ENCODE measurements around the gene MGAT5B.

Gene MGAT5B

DNA sequence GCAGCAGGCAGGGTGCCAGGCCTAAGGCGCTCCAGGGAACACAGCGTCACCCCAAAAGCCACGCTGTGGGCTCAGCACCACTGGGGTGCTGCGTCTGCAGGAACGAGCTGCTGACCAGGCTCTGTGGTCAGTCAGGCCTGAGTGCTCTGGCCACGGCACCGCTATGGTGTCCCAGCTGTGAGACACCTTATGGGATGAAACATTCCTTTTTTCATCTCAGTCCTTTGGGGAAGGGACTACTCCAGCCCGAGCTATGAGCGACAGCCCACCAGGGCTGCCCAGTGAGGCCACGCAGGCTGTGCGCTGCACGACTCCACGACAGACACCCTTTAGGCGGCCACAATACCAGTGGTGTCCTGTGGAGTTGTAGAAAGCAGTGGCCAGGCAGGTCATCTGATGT lies 11.1 kb downstream of the MGAT5B start:
- H3K27me3 ChIP-seq (ENCODE audit: control insufficient read depth in 1 of 2, insufficient read depth in 2 of 2, low read length in 2 of 2), result peaks cover 5 to 8% of the 10 kb centered on the region in 2 donors
- H3K9ac ChIP-seq (ENCODE audit: low read length in 2 of 2), result no peak overlapping the region

GRCh38 chr17:76879691-76880090 lies 11.5 kb downstream of the MGAT5B start:
- Histone ChIP-seq H3K27me3 (ENCODE audit: control insufficient read depth in 1 of 2, insufficient read depth in 2 of 2, low read length in 2 of 2) (peaks cover 4 to 8% of the 10 kb centered on the region in 2 donors), H3K4me1 (ENCODE audit: control insufficient read depth, insufficient read depth, low read length) (no peaks in the 10 kb centered on the region), H3K36me3 (ENCODE audit: control insufficient read depth in 2 of 2, insufficient read depth in 2 of 2, low read length in 2 of 2) (no peaks in the 10 kb centered on the region), H3K9ac (ENCODE audit: low read length in 2 of 2) (no peak overlapping the region), H3K4me3 (ENCODE audit: low read length in 2 of 2) (no peak overlapping the region), H3K27ac (ENCODE audit: low read length) (no peak overlapping the region), H3K9me3 (ENCODE audit: control insufficient read depth in 2 of 2, low read length in 2 of 2) (no peaks in the 10 kb centered on the region)

More for the DNA sequence above, 11.1 kb downstream of the MGAT5B start:
- H3K4me3 ChIP-seq (ENCODE audit: low read length in 2 of 2), result no peak overlapping the region
- no peaks in the 10 kb centered on the region for H3K4me1 ChIP-seq (ENCODE audit: control insufficient read depth, insufficient read depth, low read length)
- H3K36me3 ChIP-seq (ENCODE audit: control insufficient read depth in 2 of 2, insufficient read depth in 2 of 2, low read length in 2 of 2), result no peaks in the 10 kb centered on the region
- H3K27ac ChIP-seq (ENCODE audit: low read length), result no peak overlapping the region
- no peaks in the 10 kb centered on the region for H3K9me3 ChIP-seq (ENCODE audit: control insufficient read depth in 2 of 2, low read length in 2 of 2)

DNA sequence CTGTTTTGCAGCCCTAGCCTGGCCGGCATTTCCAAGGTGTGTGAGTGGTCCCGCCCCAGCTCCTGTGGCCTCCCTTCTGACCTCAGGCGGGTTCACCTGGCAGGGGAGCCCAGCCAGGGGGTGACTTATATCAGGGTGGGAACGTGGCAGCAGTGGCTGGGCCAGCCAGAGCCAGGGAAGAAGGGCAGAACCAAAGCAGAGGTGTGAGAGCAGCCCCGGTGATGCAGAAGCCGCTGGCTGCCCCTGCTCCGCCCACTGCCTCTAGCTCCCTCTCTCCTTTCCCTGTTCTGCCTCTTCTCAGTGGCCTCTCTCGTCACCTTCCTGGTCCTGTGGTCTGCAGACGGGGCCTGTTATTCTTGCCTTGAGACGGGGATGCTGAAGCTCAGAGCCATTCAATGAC lies 12.1 kb downstream of the MGAT5B start:
- H3K36me3 ChIP-seq (ENCODE audit: control insufficient read depth in 2 of 2, insufficient read depth in 2 of 2, low read length in 2 of 2), result no peaks in the 10 kb centered on the region
- no peak overlapping the region for H3K27ac ChIP-seq (ENCODE audit: low read length)
- H3K4me3 ChIP-seq (ENCODE audit: low read length in 2 of 2), result no peak overlapping the region
- no peak overlapping the region for H3K9ac ChIP-seq (ENCODE audit: low read length in 2 of 2)
- H3K4me1 ChIP-seq (ENCODE audit: control insufficient read depth, insufficient read depth, low read length), result no peaks in the 10 kb centered on the region
- no peaks in the 10 kb centered on the region for H3K9me3 ChIP-seq (ENCODE audit: control insufficient read depth in 2 of 2, low read length in 2 of 2)
- peaks cover 4 to 8% of the 10 kb centered on the region in 2 donors for H3K27me3 ChIP-seq (ENCODE audit: control insufficient read depth in 1 of 2, insufficient read depth in 2 of 2, low read length in 2 of 2)

- Histone ChIP-seq H3K27ac (ENCODE audit: low read length) (no peak overlapping the region), H3K9me3 (ENCODE audit: control insufficient read depth in 2 of 2, low read length in 2 of 2) (no peaks in the 10 kb centered on the region), H3K27me3 (ENCODE audit: control insufficient read depth in 1 of 2, insufficient read depth in 2 of 2, low read length in 2 of 2) (peaks cover 4 to 8% of the 10 kb centered on the region in 2 donors), H3K4me3 (ENCODE audit: low read length in 2 of 2) (no peak overlapping the region), H3K4me1 (ENCODE audit: control insufficient read depth, insufficient read depth, low read length) (no peaks in the 10 kb centered on the region), H3K9ac (ENCODE audit: low read length in 2 of 2) (no peak overlapping the region), H3K36me3 (ENCODE audit: control insufficient read depth in 2 of 2, insufficient read depth in 2 of 2, low read length in 2 of 2) (no peaks in the 10 kb centered on the region)
These were observed 12.8 kb downstream of the MGAT5B start for GRCh38 chr17:76880971-76881370.

DNA sequence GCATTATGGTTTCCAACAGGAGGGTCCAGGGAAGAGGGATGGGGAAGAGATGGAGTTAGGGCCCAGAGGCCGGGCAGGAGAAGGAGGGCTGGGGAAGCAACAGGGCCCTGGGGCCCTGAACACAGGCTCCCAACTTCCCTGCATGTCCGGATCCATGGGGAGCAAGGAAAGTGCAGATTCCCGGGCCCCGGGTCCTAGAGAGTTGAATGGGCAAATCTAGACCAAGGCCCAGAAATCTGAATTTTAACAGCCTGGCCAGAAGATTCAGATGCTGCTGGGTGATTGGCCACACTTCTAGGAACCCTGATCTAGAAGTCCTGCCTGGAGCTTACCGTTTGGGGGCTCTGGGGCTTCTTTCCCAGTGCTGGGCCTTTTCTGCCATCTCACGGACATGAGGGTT lies 13.2 kb downstream of the MGAT5B start:
- Histone ChIP-seq H3K36me3 (ENCODE audit: control insufficient read depth in 2 of 2, insufficient read depth in 2 of 2, low read length in 2 of 2) (no peaks in the 10 kb centered on the region), H3K9me3 (ENCODE audit: control insufficient read depth in 2 of 2, low read length in 2 of 2) (no peaks in the 10 kb centered on the region), H3K9ac (ENCODE audit: low read length in 2 of 2) (no peak overlapping the region), H3K4me1 (ENCODE audit: control insufficient read depth, insufficient read depth, low read length) (no peaks in the 10 kb centered on the region), H3K4me3 (ENCODE audit: low read length in 2 of 2) (no peak overlapping the region), H3K27ac (ENCODE audit: low read length) (no peak overlapping the region), H3K27me3 (ENCODE audit: control insufficient read depth in 1 of 2, insufficient read depth in 2 of 2, low read length in 2 of 2) (peaks cover 6 to 8% of the 10 kb centered on the region in 2 donors)

DNA sequence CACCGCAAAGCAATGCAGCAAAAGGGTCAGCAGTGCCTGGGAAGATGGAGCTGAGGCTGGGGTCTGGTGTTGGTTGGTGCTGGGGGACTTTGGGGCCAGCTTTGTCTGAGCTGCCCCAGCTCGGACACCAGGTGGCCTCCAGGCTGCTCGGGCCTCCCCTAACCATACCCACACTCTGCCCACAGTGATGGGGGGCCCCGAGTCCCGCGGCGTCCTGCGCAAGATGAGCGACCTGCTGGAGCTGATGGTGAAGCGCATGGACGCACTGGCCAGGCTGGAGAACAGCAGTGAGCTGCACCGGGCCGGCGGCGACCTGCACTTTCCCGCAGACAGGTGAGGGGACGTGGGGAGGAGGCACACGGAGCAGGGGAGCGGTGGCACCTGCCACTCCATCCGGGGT lies 13.8 kb downstream of the MGAT5B start:
- Histone ChIP-seq H3K9ac (ENCODE audit: low read length in 2 of 2) (no peak overlapping the region), H3K27ac (ENCODE audit: low read length) (no peak overlapping the region), H3K4me1 (ENCODE audit: control insufficient read depth, insufficient read depth, low read length) (no peaks in the 10 kb centered on the region), H3K36me3 (ENCODE audit: control insufficient read depth in 2 of 2, insufficient read depth in 2 of 2, low read length in 2 of 2) (no peaks in the 10 kb centered on the region), H3K27me3 (ENCODE audit: control insufficient read depth in 1 of 2, insufficient read depth in 2 of 2, low read length in 2 of 2) (peaks cover 6 to 8% of the 10 kb centered on the region in 2 donors), H3K4me3 (ENCODE audit: low read length in 2 of 2) (no peak overlapping the region), H3K9me3 (ENCODE audit: control insufficient read depth in 2 of 2, low read length in 2 of 2) (no peaks in the 10 kb centered on the region)

GRCh38 chr17:76883744-76884525 lies 15.7 kb downstream of the MGAT5B start:
- Histone ChIP-seq H3K4me3 (ENCODE audit: low read length in 2 of 2) (no peak overlapping the region), H3K27ac (ENCODE audit: low read length) (no peak overlapping the region), H3K36me3 (ENCODE audit: control insufficient read depth in 2 of 2, insufficient read depth in 2 of 2, low read length in 2 of 2) (no peaks in the 10 kb centered on the region), H3K9ac (ENCODE audit: low read length in 2 of 2) (no peak overlapping the region), H3K9me3 (ENCODE audit: control insufficient read depth in 2 of 2, low read length in 2 of 2) (no peaks in the 10 kb centered on the region), H3K4me1 (ENCODE audit: control insufficient read depth, insufficient read depth, low read length) (no peaks in the 10 kb centered on the region), H3K27me3 (ENCODE audit: control insufficient read depth in 1 of 2, insufficient read depth in 2 of 2, low read length in 2 of 2) (peaks cover 8 to 9% of the 10 kb centered on the region in 2 donors)

DNA sequence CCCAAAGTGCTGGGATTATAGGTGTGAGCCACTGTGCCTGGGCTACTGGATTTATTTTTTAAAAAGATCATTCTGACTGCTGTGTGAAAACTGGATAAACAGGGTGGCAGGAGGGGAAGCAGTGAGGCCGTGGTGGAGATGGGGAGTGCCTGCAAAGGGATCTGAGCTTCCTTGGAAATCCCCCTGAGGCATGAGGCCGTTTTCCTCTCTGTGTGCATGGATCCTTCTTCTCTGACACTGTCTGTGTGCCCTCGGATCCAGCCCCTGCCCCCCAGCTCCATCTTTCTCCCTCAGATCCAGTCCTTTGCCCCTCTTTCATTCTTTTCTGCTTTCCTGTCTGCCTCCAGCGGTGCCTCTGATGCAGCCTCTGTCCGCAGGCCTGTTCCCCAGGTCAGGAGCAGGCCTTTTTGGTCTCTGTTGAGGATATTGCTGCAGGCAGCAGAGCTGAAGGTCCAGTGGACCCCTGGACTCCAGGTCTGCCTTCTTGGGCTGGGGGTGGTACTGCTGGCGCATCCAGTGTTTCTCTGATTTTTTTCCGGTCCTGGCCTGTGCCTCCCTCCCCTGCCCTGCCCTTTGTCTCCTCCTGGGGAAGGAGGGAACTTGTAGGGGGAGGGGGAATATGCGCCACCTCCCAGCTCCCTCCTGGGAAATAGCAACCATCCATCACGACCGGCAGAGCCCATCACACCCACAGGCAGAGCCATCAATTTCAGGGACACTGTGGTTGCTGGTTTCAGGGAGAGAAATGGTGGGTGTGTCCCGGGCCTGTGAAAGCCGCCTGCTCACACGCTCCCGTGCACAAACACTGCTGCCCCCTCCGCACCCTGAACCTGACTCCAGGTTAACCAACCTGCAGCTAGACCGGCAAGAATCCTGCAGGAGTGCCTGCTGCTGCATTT lies 17.0 kb downstream of the MGAT5B start:
- Histone ChIP-seq H3K27ac (ENCODE audit: low read length) (no peak overlapping the region), H3K36me3 (ENCODE audit: control insufficient read depth in 2 of 2, insufficient read depth in 2 of 2, low read length in 2 of 2) (no peaks in the 10 kb centered on the region), H3K4me1 (ENCODE audit: control insufficient read depth, insufficient read depth, low read length) (no peaks in the 10 kb centered on the region), H3K9ac (ENCODE audit: low read length in 2 of 2) (no peak overlapping the region), H3K4me3 (ENCODE audit: low read length in 2 of 2) (no peak overlapping the region), H3K9me3 (ENCODE audit: control insufficient read depth in 2 of 2, low read length in 2 of 2) (no peaks in the 10 kb centered on the region), H3K27me3 (ENCODE audit: control insufficient read depth in 1 of 2, insufficient read depth in 2 of 2, low read length in 2 of 2) (peaks cover 11% of the 10 kb centered on the region in 2 donors)

DNA sequence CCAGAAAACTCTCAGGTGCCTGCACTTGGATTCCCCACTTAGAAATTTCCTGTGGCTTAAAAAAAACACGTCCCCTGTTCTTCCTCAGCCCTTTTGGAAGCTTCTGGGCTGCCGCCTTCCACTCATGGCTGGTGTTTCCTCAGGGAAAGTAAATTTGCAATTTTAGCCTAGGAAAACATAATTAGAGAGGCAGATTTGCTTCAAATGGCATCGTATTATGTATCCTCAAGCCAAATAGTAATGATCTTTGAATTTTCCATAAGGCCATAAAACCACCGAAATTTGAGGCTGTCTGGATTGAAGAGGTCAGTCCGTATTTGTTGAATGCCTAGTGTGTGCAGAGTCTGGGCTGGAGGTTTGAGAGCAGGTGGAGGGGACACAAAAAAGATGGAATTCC lies 17.7 kb downstream of the MGAT5B start:
- Histone ChIP-seq H3K27ac (ENCODE audit: low read length) (no peak overlapping the region), H3K9ac (ENCODE audit: low read length in 2 of 2) (no peak overlapping the region), H3K4me3 (ENCODE audit: low read length in 2 of 2) (no peak overlapping the region), H3K4me1 (ENCODE audit: control insufficient read depth, insufficient read depth, low read length) (no peaks in the 10 kb centered on the region), H3K9me3 (ENCODE audit: control insufficient read depth in 2 of 2, low read length in 2 of 2) (no peaks in the 10 kb centered on the region), H3K27me3 (ENCODE audit: control insufficient read depth in 1 of 2, insufficient read depth in 2 of 2, low read length in 2 of 2) (peaks cover 7 to 9% of the 10 kb centered on the region in 2 donors), H3K36me3 (ENCODE audit: control insufficient read depth in 2 of 2, insufficient read depth in 2 of 2, low read length in 2 of 2) (no peaks in the 10 kb centered on the region)

DNA sequence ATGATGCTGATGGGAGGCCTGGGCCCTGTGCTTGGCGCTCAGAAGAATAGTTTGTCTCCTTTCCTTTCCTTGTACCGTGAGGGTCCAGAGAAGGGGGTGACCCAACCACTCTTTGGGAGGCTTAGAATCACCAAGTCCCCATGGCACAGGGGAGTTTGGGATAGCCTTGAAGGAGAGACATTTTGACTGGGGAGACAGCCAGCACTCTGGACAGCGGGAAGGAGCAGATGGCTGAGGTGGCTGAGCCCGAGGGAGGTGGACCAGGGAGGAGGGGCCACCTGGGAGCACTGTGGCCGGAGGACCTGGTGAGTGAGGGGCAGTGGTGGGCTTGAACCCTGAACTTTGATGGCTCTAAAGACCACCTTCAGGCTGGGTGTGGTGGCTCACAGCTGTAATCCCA lies 18.2 kb downstream of the MGAT5B start:
- H3K4me3 ChIP-seq (ENCODE audit: low read length in 2 of 2), result no peak overlapping the region
- H3K9ac ChIP-seq (ENCODE audit: low read length in 2 of 2), result no peak overlapping the region
- H3K9me3 ChIP-seq (ENCODE audit: control insufficient read depth in 2 of 2, low read length in 2 of 2), result no peaks in the 10 kb centered on the region
- H3K4me1 ChIP-seq (ENCODE audit: control insufficient read depth, insufficient read depth, low read length), result no peaks in the 10 kb centered on the region
- peaks cover 7 to 9% of the 10 kb centered on the region in 2 donors for H3K27me3 ChIP-seq (ENCODE audit: control insufficient read depth in 1 of 2, insufficient read depth in 2 of 2, low read length in 2 of 2)
- H3K27ac ChIP-seq (ENCODE audit: low read length), result no peak overlapping the region
- no peaks in the 10 kb centered on the region for H3K36me3 ChIP-seq (ENCODE audit: control insufficient read depth in 2 of 2, insufficient read depth in 2 of 2, low read length in 2 of 2)
